ENCODE measurements around the gene MMD.
"Not testable (repeated sequence)": the region's sequence is repeated elsewhere in the genome, so short reads cannot be mapped to it uniquely, and the experiment has no call there.

MMD gene

GRCh38 chr17:55391244-55391757, 30.3 kb downstream of the MMD start:
- no peak for DNase-seq

GRCh38 chr17:55390364-55390977, 31.2 kb downstream of the MMD start:
- no peak for DNase-seq

- DNase-seq: not testable (repeated sequence)
Measured at GRCh38 chr17:55389715-55390114, 31.9 kb downstream of the MMD start.

DNA sequence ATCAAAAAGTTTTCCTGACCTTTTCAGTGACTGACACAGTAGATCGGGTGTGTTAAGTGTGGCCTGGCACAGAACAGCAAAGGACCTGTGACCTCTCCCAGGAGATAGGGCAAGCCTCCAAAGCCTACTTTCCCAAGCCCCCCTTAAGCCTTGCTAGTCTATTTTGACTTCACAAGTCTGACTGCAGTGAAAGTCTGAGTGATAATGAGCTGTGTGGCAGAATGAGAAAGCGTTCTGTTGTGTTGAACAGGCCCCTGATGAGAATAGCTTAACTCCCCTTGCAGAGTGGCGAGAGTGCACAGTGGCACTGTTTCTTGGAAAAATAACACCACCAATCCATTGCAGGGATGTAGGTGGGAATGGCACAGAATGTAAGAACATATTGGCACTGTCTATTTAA, 32.8 kb downstream of the MMD start:
- DNase-seq: no peak

- DNase-seq: no peak
Measured at GRCh38 chr17:55386796-55387332, 34.8 kb downstream of the MMD start.

GRCh38 chr17:55384643-55385232, 36.9 kb downstream of the MMD start:
- DNase-seq: no peak

GRCh38 chr17:55383771-55384642, 37.6 kb downstream of the MMD start:
- DNase-seq: no peak

DNA sequence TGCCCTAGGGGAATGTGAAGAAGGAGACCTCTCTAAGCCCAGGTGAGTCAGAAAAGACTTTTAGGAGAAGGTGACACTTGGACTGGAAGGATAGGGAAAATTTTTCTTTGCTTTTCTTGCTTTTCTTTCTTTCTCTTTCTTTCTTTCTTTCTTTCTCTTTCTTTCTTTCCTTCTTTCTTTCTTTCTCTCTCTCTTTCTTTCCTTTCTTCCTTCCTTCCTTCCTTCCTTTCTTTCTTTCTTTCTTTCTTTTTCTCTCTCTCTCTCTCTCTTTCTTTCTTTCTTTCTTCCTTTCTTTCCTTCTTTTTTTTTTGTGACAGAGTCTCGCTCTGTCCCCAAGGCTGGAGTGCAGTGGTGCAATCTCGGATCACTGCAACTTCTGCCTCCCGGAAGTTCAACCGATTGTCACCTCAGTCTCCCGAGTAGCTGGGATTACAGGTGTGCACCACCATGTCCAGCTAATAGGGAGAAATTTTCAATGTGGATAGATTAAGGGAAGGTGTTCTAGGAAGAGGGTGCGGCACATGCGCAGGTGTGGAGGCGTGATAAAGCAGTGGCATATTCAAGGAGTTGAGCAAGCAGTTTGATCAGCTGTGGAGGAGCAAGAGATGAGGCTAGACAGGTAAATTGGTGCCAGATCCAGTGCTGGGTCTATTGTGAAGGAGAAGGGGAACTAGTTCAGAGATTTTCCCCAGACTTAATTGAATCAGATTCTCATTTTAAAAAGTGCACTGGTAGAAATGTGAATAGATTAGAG, 40.4 kb downstream of the MMD start:
- no peak for DNase-seq

DNA sequence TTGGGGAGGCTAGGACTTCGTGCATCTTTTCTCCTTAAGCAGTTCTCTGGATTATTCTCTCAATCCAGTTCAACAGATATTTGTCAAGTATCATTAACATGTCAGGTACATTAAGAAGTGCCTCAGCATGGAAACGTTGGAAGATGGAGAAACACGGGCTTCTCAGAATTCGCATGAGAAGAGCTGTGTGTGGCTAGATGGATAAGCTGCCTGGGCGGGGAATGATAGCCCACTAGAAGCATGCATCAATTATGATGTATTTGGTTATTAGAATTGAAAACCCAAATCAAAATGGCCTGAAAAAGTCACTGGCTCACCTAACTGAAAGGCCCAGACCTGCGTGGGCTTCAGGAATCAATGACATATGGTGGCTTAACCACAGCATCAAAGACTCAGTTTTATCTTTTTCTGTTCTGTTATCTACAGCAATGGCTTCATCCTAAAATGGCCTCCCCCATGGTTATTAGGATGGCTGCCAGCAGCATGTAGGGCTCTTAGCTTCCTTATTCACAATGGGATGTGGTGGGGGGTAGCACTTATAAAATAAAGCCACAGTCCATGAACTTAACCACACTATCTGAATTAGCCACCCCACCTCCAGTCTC, 43.9 kb downstream of the MMD start:
- DNase-seq: no peak

- DNase-seq: no peak
Measured at GRCh38 chr17:55368706-55369105, 52.9 kb downstream of the MMD start.

- DNase-seq: no peak
Measured at GRCh38 chr17:55366020-55366481, 55.6 kb downstream of the MMD start.

DNA sequence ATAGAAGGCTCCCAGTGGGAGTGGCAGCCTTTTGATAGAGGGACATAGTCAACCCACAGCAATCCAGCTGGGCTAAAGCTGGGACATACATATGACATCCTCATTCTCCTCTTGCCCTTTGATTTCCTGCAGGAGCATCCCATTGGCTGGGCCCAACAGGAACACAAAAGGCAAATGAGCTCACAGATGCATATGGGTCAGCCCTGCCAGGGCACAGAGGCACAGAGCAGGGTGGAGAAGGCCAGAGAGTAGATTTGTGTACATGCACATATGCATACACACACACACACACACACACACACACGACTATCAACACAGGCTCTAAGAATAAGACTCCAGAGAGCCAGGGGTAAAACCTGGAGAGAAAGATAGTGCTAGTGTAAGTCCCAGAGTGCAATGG, 58.6 kb downstream of the MMD start:
- no peak for DNase-seq

- DNase-seq: no peak
Measured at GRCh38 chr17:55360971-55361370, 60.7 kb downstream of the MMD start.

DNA sequence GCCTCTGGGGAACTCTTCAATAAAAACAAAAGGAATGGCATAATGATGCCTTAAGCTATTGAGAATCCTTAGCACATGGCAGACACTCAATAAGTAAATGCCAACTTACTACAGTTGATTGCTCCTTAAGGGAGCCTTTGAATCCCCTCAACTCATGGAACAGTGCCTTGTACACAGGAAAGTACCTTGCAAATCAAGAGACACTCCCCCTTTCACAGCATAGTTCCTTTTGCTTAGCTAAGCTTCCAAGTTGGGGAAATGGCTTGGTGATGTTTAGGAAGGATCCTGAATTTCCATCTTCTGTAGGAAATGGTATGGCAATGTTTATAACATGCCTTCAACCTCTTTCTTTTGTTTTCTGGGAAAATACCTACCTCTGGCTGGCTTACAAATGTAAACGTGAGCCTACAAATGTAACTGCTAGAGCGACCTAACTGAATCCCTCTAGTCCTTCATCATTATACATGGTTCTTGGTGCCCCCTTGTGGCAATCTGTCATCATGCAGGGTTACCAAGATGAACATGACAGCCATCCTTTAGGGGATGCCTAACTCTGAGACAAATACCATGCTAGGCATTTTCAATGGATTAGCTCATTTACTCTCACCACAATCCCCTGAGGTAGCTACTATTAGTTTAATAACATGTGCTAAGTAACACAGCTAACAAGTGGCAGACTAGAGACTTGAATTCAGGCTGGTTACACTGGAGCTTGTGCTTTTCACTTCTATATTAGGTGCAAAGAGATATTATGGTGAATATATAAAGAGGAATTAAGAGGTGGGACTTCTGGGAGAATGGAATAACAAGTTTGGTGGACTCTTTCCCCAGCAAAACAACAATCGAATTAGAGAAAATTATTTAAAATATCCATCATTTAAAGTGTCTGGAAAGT, 65.0 kb downstream of the MMD start:
- peak; percentile 80 for DNase-seq

DNA sequence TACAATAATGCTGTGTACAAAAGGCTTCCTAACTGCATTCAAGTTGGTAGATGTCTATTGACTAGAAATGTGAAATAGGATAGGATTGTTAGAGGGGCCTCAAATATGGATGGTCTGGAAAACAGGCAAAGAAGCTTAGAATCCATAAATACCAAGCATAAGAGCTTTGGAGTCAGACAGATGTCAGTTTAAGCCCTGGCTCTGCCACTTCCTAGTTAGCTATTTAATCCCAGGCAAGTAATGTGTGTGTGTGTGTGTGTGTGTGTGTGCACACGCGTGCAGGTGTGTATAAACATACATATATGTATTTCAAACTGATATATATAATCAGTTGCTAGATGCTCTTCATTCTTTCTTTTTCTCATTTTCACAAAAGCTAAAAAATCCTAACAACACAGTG, 66.7 kb downstream of the MMD start:
- DNase-seq: no peak

GRCh38 chr17:55354010-55354409, 67.6 kb downstream of the MMD start:
- no peak for DNase-seq

GRCh38 chr17:55351226-55351625, 70.4 kb downstream of the MMD start:
- no peak for DNase-seq

DNA sequence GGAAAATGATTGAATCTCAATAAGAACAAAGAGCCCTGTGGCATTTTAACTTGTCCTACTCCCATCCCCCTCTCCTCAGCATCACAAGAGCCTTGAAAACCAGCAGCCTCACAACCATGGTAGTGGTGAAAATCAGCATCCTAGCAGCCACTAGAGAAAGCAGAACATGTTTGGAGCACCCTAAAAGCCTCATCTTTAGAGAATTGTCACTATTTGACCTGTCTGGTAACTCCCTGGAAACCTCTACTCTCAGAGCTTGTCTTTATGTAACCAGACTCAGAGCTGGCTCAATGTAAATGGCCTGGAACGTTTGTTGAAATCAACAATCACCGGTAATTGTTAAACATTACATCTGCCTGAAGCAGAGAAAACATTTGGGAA, 70.8 kb downstream of the MMD start:
- no peak for DNase-seq

DNA sequence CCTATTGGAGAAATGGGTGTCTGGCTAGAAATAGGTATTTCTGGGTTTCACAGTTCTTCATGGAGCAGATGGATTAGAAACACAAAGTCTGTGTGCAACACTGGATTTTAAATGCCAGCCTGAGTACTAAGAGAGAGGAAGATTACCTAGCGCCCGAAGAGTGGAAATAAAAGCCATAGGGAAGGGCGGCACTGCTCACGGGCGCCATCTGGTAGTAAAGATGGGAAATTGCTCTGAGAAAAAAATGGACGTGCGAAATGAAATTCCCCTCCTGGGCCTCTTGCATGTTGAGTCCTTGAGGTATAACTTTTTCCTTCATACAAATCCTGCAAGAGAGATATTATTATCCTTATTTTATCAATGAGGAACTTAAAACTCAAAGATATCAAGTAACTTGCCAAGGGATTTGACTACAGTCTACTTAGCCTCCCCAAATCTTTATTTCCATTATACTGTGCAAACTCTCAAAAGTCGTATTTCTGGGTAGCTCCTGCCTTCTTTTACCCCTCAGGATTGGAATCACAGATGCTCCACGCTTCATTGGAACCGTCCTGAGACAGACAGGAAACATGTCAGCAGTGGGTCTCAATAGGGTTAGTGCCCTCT, 72.8 kb downstream of the MMD start:
- peak; percentile 87 for DNase-seq

DNA sequence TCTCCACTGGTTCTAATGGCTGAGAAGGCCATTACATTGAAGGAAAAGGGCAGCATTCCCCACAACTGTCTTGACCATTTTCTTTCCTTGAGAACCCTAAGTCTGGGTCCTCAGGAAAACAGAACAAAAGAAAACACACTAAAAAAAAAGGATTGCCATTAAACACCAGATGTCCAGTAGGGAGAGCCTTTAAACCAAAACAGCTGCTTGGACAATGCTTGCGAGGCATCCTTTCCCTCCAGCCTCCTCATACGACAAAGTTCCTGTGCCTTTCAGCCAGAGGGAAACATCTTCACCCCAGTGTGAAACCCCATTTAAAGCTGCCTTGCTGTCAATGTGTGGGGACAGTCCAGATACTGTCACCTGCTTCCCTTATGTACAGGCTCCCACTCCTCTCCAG, 74.3 kb downstream of the MMD start:
- no peak for DNase-seq

GRCh38 chr17:55346658-55347057, 75.0 kb downstream of the MMD start:
- DNase-seq: no peak

All from NCI-H510A treated with DMSO at 0.1 percent for 48 hours (cell line).